ENCODE results near the gene OMA1.
"Not testable (repeated sequence)": the region's sequence is repeated elsewhere in the genome, so short reads cannot be mapped to it uniquely, and the experiment has no call there.

OMA1 gene

GRCh38 chr1:58538821-58539220 is 7.7 kb downstream of the OMA1 start:
- TF ChIP-seq CSDC2 (CRISPR knock-in tag; IDR thresholded peaks at IDR 0.05) (no peak), ZC3H10 (CRISPR knock-in tag; IDR thresholded peaks at IDR 0.05) (no peak), OSR1 (CRISPR knock-in tag; IDR thresholded peaks at IDR 0.05) (no peak), PATZ1 (CRISPR knock-in tag; IDR thresholded peaks at IDR 0.05; ENCODE audit: borderline replicate concordance) (no peak)
- no peak for ATAC-seq

GRCh38 chr1:58531842-58532241 is 14.7 kb downstream of the OMA1 start:
- not testable (repeated sequence) for ATAC-seq

- ATAC-seq, result no peak
- no peak for TF ChIP-seq CSDC2 (CRISPR knock-in tag; IDR thresholded peaks at IDR 0.05)
- TF ChIP-seq ARNTL (CRISPR knock-in tag; IDR thresholded peaks at IDR 0.05; ENCODE audit: borderline replicate concordance, low read depth), result no peak
- no peak for TF ChIP-seq PPARA (CRISPR knock-in tag; IDR thresholded peaks at IDR 0.05; ENCODE audit: borderline replicate concordance)
- no peak for TF ChIP-seq ZNF70 (CRISPR knock-in tag; IDR thresholded peaks at IDR 0.05)
- TF ChIP-seq GLIS3 (CRISPR knock-in tag; IDR thresholded peaks at IDR 0.05), result no peak
- TF ChIP-seq RARB (CRISPR knock-in tag; IDR thresholded peaks at IDR 0.05), result no peak
- no peak for TF ChIP-seq ESRRG (CRISPR knock-in tag; IDR thresholded peaks at IDR 0.05)
- TF ChIP-seq ZFP3 (CRISPR knock-in tag; IDR thresholded peaks at IDR 0.05), result no peak
- no peak for TF ChIP-seq POU6F1 (CRISPR knock-in tag; IDR thresholded peaks at IDR 0.05; ENCODE audit: borderline replicate concordance, low read depth)
These were observed 17.2 kb downstream of the OMA1 start for GRCh38 chr1:58529284-58529683.

- no peak for ATAC-seq
- no peak for TF ChIP-seq GLIS3 (CRISPR knock-in tag; IDR thresholded peaks at IDR 0.05)
- TF ChIP-seq OSR1 (CRISPR knock-in tag; IDR thresholded peaks at IDR 0.05), result no peak
- no peak for TF ChIP-seq PATZ1 (CRISPR knock-in tag; IDR thresholded peaks at IDR 0.05; ENCODE audit: borderline replicate concordance)
- TF ChIP-seq TOX (CRISPR knock-in tag; IDR thresholded peaks at IDR 0.05; ENCODE audit: borderline replicate concordance), result no peak
- TF ChIP-seq ISL1 (CRISPR knock-in tag; IDR thresholded peaks at IDR 0.05), result no peak
- TF ChIP-seq ARNTL (CRISPR knock-in tag; IDR thresholded peaks at IDR 0.05; ENCODE audit: borderline replicate concordance, low read depth), result no peak
- TF ChIP-seq ZNF70 (CRISPR knock-in tag; IDR thresholded peaks at IDR 0.05), result no peak
- no peak for TF ChIP-seq ZNF565 (CRISPR knock-in tag; conservative IDR thresholded peaks at IDR 0.05; ENCODE audit: low read depth)
- no peak for TF ChIP-seq PPARA (CRISPR knock-in tag; IDR thresholded peaks at IDR 0.05; ENCODE audit: borderline replicate concordance)
- no peak for TF ChIP-seq CSDC2 (CRISPR knock-in tag; IDR thresholded peaks at IDR 0.05)
- TF ChIP-seq ZFP30 (CRISPR knock-in tag; IDR thresholded peaks at IDR 0.05), result no peak
- TF ChIP-seq SNAI2 (CRISPR knock-in tag; IDR thresholded peaks at IDR 0.05), result no peak
- no peak for TF ChIP-seq CREB5 (CRISPR knock-in tag; IDR thresholded peaks at IDR 0.05; ENCODE audit: low read depth)
- TF ChIP-seq ESRRG (CRISPR knock-in tag; IDR thresholded peaks at IDR 0.05), result no peak
- TF ChIP-seq POU6F1 (CRISPR knock-in tag; IDR thresholded peaks at IDR 0.05; ENCODE audit: borderline replicate concordance, low read depth), result no peak
- no peak for TF ChIP-seq TSHZ2 (CRISPR knock-in tag; IDR thresholded peaks at IDR 0.05)
- TF ChIP-seq ZNF8 (CRISPR knock-in tag; IDR thresholded peaks at IDR 0.05), result no peak
- no peak for TF ChIP-seq CSRNP3 (CRISPR knock-in tag; IDR thresholded peaks at IDR 0.05)
- no peak for TF ChIP-seq BACH2 (CRISPR knock-in tag; IDR thresholded peaks at IDR 0.05; ENCODE audit: borderline replicate concordance)
These were observed 18.0 kb downstream of the OMA1 start for GRCh38 chr1:58528518-58528917.
